DND-41 (cell line): ENCODE data around the gene FABP2.

ENCODE experiments used
- ATAC-seq: fragments of 200-7000 bp; cut with Tn5 transposase; 3 replicates; pipeline ENCODE4 v1.9.1; 2021; ENCODE audit warnings: low read depth; ENCODE audit not compliant: insufficient read depth
- DNase-seq: peaks from one replicate; pipeline ENCODE4 v3.0.0-alpha.2; 2020
- H2AFZ ChIP-seq: 2 replicates; pipeline ENCODE4 v1.6.0; 2012; ENCODE audit warnings: low read depth, low read length
- H3K27ac ChIP-seq: 2 replicates; pipeline ENCODE4 v1.5.1; 2012; ENCODE audit warnings: low read length, inconsistent platforms
- H3K27me3 ChIP-seq: fragments of 200-600 bp; sonication (generic); 2 replicates; pipeline ENCODE4 v1.6.0; 2012; ENCODE audit warnings: low read length, mild to moderate bottlenecking, inconsistent platforms; ENCODE audit not compliant: insufficient read depth, poor library complexity
- H3K36me3 ChIP-seq: 2 replicates; pipeline ENCODE4 v1.5.1; 2012; ENCODE audit warnings: low read length, inconsistent platforms; ENCODE audit not compliant: insufficient read depth
- H3K4me1 ChIP-seq: 2 replicates; pipeline ENCODE4 v1.5.1; 2012; ENCODE audit warnings: mild to moderate bottlenecking, low read length; ENCODE audit not compliant: insufficient read depth
- H3K4me2 ChIP-seq: 2 replicates; pipeline ENCODE4 v1.6.0; 2012; ENCODE audit warnings: mild to moderate bottlenecking, moderate library complexity, low read length, inconsistent platforms; ENCODE audit not compliant: insufficient read depth
- H3K4me3 ChIP-seq, 2 experiments: fragments of 200-600 bp in 1 of 2; shearing (Covaris generic) in 1 of 2; 2 replicates each; pipeline ENCODE4 v1.5.1; 2012 to 2016; ENCODE audit warnings: inconsistent platforms in 2 of 2, low read length in 2 of 2, mild to moderate bottlenecking in 2 of 2, low read depth in 1 of 2, moderate library complexity in 1 of 2
- H3K79me2 ChIP-seq: 2 replicates; pipeline ENCODE4 v1.6.0; 2012; ENCODE audit warnings: low read length, inconsistent platforms; ENCODE audit not compliant: insufficient read depth
- H3K9ac ChIP-seq: 2 replicates; pipeline ENCODE4 v1.6.0; 2012; ENCODE audit warnings: low read depth, mild to moderate bottlenecking, inconsistent platforms, low read length, moderate library complexity
- H3K9me3 ChIP-seq: 2 replicates; pipeline ENCODE4 v1.5.1; 2012; ENCODE audit warnings: low read length, moderate library complexity, mild to moderate bottlenecking, inconsistent platforms; ENCODE audit not compliant: insufficient read depth, severe bottlenecking
- H4K20me1 ChIP-seq: 2 replicates; pipeline ENCODE4 v1.6.0; 2012; ENCODE audit warnings: low read length; ENCODE audit not compliant: insufficient read depth
- CTCF ChIP-seq: IDR thresholded peaks from 2 replicates; pipeline ENCODE4 v1.5.1; 2012; ENCODE audit warnings: borderline replicate concordance, low read length, moderate library complexity, mild to moderate bottlenecking; ENCODE audit not compliant: poor library complexity, severe bottlenecking; ENCODE audit errors: extremely low read depth
- EZH2 ChIP-seq: IDR thresholded peaks from 3 replicates; pipeline ENCODE4 v1.6.1; 2012; ENCODE audit warnings: borderline replicate concordance, low read depth, mild to moderate bottlenecking, moderate library complexity, low read length, inconsistent platforms; ENCODE audit not compliant: severe bottlenecking

FABP2 gene

GRCh38 chr4:119317990-119318389 lies 3.9 kb downstream of the FABP2 start:
- no peak overlapping the region for H3K9ac ChIP-seq
- no peaks in the 10 kb centered on the region for H3K4me1 ChIP-seq
- H4K20me1 ChIP-seq, result no peaks in the 10 kb centered on the region
- no peak overlapping the region for H3K4me3 ChIP-seq
- no peaks in the 10 kb centered on the region for H3K79me2 ChIP-seq
- H2AFZ ChIP-seq, result no peak overlapping the region
- H3K4me2 ChIP-seq, result no peak overlapping the region
- no peaks in the 10 kb centered on the region for H3K9me3 ChIP-seq
- DNase-seq, result no peak
- TF ChIP-seq CTCF (no peak), EZH2 (no peak)
- H3K27ac ChIP-seq, result no peak overlapping the region
- no peak for ATAC-seq
- H3K36me3 ChIP-seq, result no peaks in the 10 kb centered on the region
- H3K27me3 ChIP-seq, result peaks cover 18% of the 10 kb centered on the region

GRCh38 chr4:119315036-119315435 lies 6.9 kb downstream of the FABP2 start:
- no peak overlapping the region for H3K4me2 ChIP-seq
- H3K9me3 ChIP-seq, result no peaks in the 10 kb centered on the region
- H3K4me1 ChIP-seq, result no peaks in the 10 kb centered on the region
- no peak overlapping the region for H3K4me3 ChIP-seq
- H3K27ac ChIP-seq, result no peak overlapping the region
- H3K79me2 ChIP-seq, result no peaks in the 10 kb centered on the region
- no peaks in the 10 kb centered on the region for H4K20me1 ChIP-seq
- H3K9ac ChIP-seq, result no peak overlapping the region
- no peaks in the 10 kb centered on the region for H3K36me3 ChIP-seq
- H2AFZ ChIP-seq, result no peak overlapping the region
- TF ChIP-seq EZH2 (no peak), CTCF (no peak)
- H3K27me3 ChIP-seq, result peaks cover 26% of the 10 kb centered on the region
- no peak for DNase-seq
- no peak for ATAC-seq

- Histone ChIP-seq H3K9me3 (no peaks in the 10 kb centered on the region), H3K4me2 (no peak overlapping the region), H3K36me3 (no peaks in the 10 kb centered on the region), H2AFZ (no peak overlapping the region), H3K9ac (no peak overlapping the region), H3K27ac (no peak overlapping the region), H3K27me3 (peaks cover 26% of the 10 kb centered on the region), H3K4me3 (no peak overlapping the region), H3K79me2 (no peaks in the 10 kb centered on the region), H3K4me1 (no peaks in the 10 kb centered on the region), H4K20me1 (no peaks in the 10 kb centered on the region)
- TF ChIP-seq CTCF, result peak; percentile 59
- no peak for TF ChIP-seq EZH2
- DNase-seq (no peak), ATAC-seq (peak; percentile 66)
Observed at GRCh38 chr4:119314356-119314755, 7.6 kb downstream of the FABP2 start.

GRCh38 chr4:119313237-119313636 lies 8.7 kb downstream of the FABP2 start:
- H3K9me3 ChIP-seq, result no peaks in the 10 kb centered on the region
- H3K4me2 ChIP-seq, result no peak overlapping the region
- H2AFZ ChIP-seq, result no peak overlapping the region
- no peaks in the 10 kb centered on the region for H3K79me2 ChIP-seq
- no peaks in the 10 kb centered on the region for H3K4me1 ChIP-seq
- peaks cover 26% of the 10 kb centered on the region for H3K27me3 ChIP-seq
- DNase-seq (no peak), ATAC-seq (no peak)
- no peaks in the 10 kb centered on the region for H3K36me3 ChIP-seq
- no peak overlapping the region for H3K9ac ChIP-seq
- no peak overlapping the region for H3K27ac ChIP-seq
- TF ChIP-seq CTCF, result no peak
- TF ChIP-seq EZH2, result no peak
- H4K20me1 ChIP-seq, result no peaks in the 10 kb centered on the region
- no peak overlapping the region for H3K4me3 ChIP-seq
